ENCODE results near the gene SRA1.

SRA1 gene

GRCh38 chr5:140550147-140551079 is 6.9 kb downstream of the SRA1 start:
- no peak for DNase-seq (ENCODE audit: low read depth)

- no peak for DNase-seq (ENCODE audit: low read depth)
These were observed 7.8 kb downstream of the SRA1 start for GRCh38 chr5:140549237-140550144.

GRCh38 chr5:140548791-140549190 is 8.5 kb downstream of the SRA1 start:
- no peak for DNase-seq (ENCODE audit: low read depth)

- no peak for DNase-seq (ENCODE audit: low read depth)
These were observed 9.0 kb downstream of the SRA1 start for GRCh38 chr5:140548300-140548688.

GRCh38 chr5:140547508-140548299 is 9.6 kb downstream of the SRA1 start, which contains the start of gene EIF4EBP3:
Gene EIF4EBP3, plus strand, starts transcription at chr5:140547662. Its CDS starts 76 bp downstream, at chr5:140547738.
- peak; percentile 79 for DNase-seq (ENCODE audit: low read depth)

GRCh38 chr5:140546851-140547507 is 10.3 kb downstream of the SRA1 start:
- no peak for DNase-seq (ENCODE audit: low read depth)

GRCh38 chr5:140545606-140546005 is 11.7 kb downstream of the SRA1 start:
- no peak for DNase-seq (ENCODE audit: low read depth)

- no peak for DNase-seq (ENCODE audit: low read depth)
These were observed 12.3 kb downstream of the SRA1 start for GRCh38 chr5:140544986-140545385.

GRCh38 chr5:140542972-140543371 is 14.3 kb downstream of the SRA1 start:
- DNase-seq (ENCODE audit: low read depth): no peak

- no peak for DNase-seq (ENCODE audit: low read depth)
These were observed 17.0 kb downstream of the SRA1 start for GRCh38 chr5:140540227-140540626.

GRCh38 chr5:140524003-140524402 is 33.3 kb downstream of the SRA1 start:
- DNase-seq (ENCODE audit: low read depth): no peak

GRCh38 chr5:140513124-140513523 is 44.1 kb downstream of the SRA1 start:
- no peak for DNase-seq (ENCODE audit: low read depth)

- no peak for DNase-seq (ENCODE audit: low read depth)
These were observed 47.4 kb downstream of the SRA1 start for GRCh38 chr5:140509898-140510297.

- no peak for DNase-seq (ENCODE audit: low read depth)
These were observed 54.4 kb downstream of the SRA1 start for GRCh38 chr5:140502834-140503233.
